Midbrain (tissue), 1 donor: Measurements from ENCODE around the gene XRCC6.
"Not testable (repeated sequence)": the region's sequence is repeated elsewhere in the genome, so short reads cannot be mapped to it uniquely, and the experiment has no call there.

Experiments
- DNase-seq: peaks from one replicate; lab custom pipeline; 2025; lab: John Stamatoyannopoulos, UW

XRCC6 gene

GRCh38 chr22:41686890-41687289, 65.8 kb downstream of the XRCC6 start:
- DNase-seq, result not testable (repeated sequence)

- DNase-seq, result no peak
Observed at GRCh38 chr22:41687901-41688364, 66.8 kb downstream of the XRCC6 start.

DNA sequence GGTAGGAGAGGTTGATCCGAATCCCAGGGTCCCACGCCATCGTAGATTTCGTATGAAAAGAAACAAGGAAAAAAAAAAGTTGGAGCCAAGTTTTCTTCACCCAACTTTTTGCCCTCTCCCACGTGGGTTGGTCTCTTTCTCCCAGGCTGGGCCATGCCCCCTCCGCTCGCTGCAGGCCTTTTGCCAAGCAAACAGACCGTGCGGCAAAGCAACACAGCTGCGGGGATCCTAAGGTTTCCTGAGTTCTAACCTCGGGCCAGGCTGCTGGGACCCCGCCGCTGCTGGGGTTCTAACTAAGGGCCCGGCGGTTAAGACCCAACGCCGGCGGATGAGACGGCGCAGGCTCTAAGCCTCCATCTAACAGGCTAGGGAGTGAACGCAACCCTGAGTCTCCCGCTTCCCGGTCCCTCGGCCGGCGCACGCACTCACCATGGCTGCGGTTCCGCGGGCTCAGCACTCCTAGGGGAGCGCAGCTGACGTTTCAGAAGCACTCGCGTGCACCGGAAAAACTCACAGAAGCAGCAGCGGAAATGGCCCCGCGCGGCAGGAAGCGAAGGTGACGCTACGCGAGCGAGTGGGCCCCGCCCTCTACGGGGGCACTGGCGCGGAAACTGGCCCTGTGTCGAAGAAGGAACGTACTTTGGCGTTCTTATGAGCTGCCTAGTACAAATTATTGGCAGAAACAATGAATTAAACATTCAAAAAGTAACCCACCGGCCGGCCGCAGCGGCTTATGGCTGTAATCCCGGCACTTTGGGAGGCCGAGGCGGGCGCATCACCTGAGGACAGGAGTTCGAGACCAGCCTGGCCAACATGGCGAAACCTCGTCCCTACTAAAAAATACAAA, 67.5 kb downstream of the XRCC6 start, which contains the start of gene SNU13:
Gene SNU13 (minus strand): TSS at position 503 of the 847 bp plus-strand sequence. CDS start 71 bp downstream, at position 432.
- peak; percentile 93 for DNase-seq

DNA sequence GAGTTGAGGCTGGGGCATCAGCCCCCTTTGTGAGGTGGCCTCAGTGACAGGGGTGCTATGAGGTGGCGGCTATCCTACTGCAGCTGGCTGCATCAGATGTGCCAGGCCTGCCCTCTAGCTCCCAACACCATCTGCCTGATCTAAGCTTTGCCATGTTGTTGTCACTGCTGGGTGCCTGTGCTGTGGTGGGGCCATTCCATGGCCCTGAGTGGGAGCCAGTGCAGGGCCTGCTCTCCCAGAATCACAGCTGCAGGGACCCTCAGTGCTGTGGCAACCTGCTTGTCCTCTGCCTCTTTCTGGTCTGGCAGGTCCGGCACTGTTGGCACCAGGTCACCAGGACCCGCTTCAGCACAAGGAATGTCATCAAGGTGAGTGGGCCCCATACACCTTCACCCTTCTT, 69.4 kb downstream of the XRCC6 start:
- no peak for DNase-seq

GRCh38 chr22:41695211-41695610, 74.1 kb downstream of the XRCC6 start:
- DNase-seq, result no peak

- DNase-seq, result no peak
Observed at GRCh38 chr22:41696703-41697102, 75.6 kb downstream of the XRCC6 start.

DNA sequence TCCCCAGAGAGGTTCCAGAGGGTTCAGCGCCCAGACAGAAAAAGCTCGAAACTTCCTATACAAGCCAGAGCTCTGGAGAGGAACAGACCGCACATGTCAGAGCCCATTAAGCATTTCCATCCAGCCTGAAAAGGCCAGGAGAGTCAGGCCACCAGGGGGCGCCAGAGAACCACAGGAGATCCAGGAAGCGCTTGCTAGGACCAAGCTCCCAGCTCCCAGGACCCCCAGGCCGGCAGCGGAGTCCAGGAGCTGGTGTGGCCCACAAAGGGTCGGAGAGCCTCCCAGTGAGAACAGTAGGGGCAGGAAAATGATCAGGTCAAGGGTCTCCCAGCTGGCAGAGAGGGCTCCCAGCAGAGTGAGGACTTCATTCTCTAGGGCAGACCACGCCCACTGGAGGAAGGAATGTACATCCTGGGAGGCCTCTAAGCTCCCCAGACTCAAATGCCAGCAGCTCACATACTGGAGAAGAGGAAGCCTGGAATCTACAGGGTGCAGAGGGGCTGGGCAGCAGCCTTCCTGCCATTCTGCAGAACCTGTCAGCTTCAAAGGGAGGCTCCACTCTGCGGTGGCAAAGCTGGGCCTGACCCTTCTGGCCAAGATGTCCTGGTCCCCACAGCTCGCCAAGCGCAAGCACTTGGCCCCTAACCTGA, 76.2 kb downstream of the XRCC6 start:
- DNase-seq, result peak; percentile 90

DNA sequence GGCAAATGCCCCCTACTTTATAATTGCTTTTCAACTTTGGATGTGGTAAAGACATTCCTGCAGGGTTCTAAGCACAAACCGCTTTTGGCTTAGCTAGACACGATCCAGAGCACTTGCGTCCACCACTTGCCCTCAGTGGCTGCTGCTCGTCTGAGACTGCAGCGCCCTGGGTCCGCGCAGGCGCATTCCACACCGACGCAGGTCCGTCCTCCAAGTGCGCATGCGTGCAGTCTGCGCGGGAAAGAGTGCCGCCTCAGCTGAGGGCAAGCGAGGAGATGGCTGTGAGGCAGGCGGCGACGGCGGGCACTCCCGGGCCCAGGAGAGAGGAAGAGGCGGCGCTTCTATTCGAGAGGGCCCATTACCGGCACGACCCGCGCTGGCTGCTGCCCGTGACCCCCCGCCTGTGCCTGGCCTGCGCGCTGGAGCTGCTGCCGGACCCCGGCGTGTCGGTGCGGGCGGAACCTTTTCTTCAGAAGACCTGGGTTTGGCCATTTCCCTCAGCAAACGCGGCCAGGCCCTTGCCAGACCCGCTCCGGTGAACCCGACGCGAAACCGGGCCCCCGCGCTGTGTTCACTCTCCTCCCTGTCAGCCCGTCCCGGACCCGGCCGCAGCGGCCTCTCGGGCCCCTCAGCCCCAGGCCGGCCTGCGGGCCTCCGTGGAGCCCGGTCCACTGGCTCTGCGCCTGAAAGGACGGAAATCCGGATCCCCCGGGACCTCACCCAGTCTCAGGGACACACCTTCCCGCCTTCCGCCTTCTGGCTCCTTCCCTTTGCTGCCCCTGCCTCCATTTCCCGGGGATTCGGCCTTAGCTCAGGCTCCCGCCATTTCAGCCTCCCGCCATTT, 78.4 kb downstream of the XRCC6 start, which contains the start of gene MEI1:
Gene MEI1 (plus strand): TSS at position 240 of the 844 bp plus-strand sequence. CDS start 36 bp downstream, at position 276.
- DNase-seq, result peak; percentile 75

GRCh38 chr22:41700108-41700364, 78.9 kb downstream of the XRCC6 start:
- DNase-seq, result no peak

DNA sequence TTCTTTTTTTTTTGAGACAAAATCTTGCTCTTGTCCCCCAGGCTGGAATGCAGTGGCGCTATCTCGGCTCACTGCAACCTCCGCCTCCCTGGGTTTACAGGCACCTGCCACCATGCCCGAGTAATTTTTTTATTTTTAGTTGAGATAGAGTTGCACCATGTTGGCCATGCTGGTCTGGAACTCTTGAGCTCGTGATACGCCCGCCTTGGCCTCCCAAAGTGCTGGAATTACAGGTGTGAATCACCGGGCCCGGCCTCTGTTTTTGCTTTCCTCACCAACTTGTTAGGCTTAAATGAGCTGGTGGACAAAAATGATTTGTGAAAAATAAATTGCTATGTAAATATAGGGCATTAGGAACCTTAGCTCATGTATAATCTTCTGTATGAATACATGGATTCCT, 81.7 kb downstream of the XRCC6 start:
- no peak for DNase-seq

DNA sequence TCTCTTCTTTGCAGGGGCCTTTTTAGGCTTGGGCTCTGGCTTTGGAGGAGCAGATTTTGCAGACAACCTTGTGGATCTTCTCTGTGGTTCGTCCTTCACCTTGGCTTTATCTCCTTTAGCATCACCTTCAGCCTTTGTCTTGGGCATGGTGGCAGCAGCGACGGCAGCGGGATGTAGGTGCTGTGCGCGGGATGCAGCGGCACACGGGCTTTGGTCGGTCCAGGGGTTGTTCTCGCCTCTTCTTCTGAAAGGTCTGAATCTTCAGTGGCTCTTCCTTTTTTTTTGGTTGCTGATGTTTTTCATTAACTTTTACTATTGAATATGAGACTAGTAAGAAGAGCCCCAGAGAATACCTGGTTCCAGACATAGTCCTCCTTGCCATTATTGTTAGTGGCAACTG, 88.2 kb downstream of the XRCC6 start:
- DNase-seq, result no peak

DNA sequence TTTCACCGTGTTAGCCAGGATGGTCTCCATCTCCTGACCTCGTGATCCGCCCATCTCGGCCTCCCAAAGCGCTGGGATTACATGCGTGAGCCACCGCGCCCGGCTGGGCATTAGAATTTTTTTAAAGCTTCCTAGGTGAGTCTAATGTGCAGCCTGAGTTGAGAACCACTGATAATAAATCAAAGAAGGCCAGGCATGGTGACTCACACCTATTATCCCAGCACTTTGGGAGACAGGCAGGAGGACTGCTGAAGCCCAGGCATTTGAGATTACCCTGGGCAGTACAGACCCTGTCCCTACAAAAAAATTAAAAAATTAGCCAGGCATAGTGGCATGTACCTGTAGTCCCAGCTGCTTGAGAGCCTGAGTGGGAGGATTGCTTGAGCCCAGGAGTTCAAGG, 91.9 kb downstream of the XRCC6 start:
- DNase-seq, result no peak
